ENCODE data around the gene TTI1. TPM values are rescaled to one million over a fixed set of nuclear protein-coding genes. Genes with fewer than 3 reads are reported as not detected.

Gene TTI1
- total RNA-seq, 1 experiment from 2014 or later: 26.9 TPM

GRCh38 chr20:37981568-37981967 is 51.7 kb downstream of the TTI1 start:
- intact Hi-C loops (cut with micrococcal nuclease): no loop called here
- no TSS peak for BruUV-seq (replicated peaks)
- CTCF ChIA-PET: no interaction called here

More at GRCh38 chr20:37981568-37981967, 51.7 kb downstream of the TTI1 start:
- Histone ChIP-seq H3K36me3 (ENCODE audit: control insufficient read depth in 1 of 2, insufficient read depth in 2 of 2, low read length in 2 of 2) (peaks cover 0 to 23% of the 10 kb centered on the region in 2 experiments; a peak in 3 of 4 replicates), H3K79me2 (ENCODE audit: insufficient read depth, low read length) (no peaks in the 10 kb centered on the region), H3K4me2 (ENCODE audit: low read length) (no peak overlapping the region), H3K27me3 (ENCODE audit: insufficient read depth, low read length) (no peaks in the 10 kb centered on the region), H3K4me1 (ENCODE audit: control insufficient read depth in 1 of 2, insufficient read depth in 2 of 2, low read length in 2 of 2) (no peaks in the 10 kb centered on the region), H3K27ac (ENCODE audit: low read depth, low read length) (no peak overlapping the region), H3K9me3 (ENCODE audit: control insufficient read depth in 1 of 2, insufficient read depth in 1 of 2, low read depth in 1 of 2, low read length in 2 of 2) (no peaks in the 10 kb centered on the region), H3K9ac (ENCODE audit: low read length) (no peak overlapping the region), H3K9me2 (ENCODE audit: insufficient read depth) (no peaks in the 10 kb centered on the region), H3K4me3 (replicated peaks in 1 of 2; ENCODE audit: low read depth in 1 of 2, low read length in 2 of 2) (no peak overlapping the region), H2AFZ (ENCODE audit: low read depth, low read length, poor library complexity, severe bottlenecking) (no peak overlapping the region), H4K20me1 (ENCODE audit: insufficient read depth) (no peaks in the 10 kb centered on the region)
- ATAC-seq (no peak), DNase-seq (ENCODE audit: low read depth, low spot score) (no peak)
- TF ChIP-seq CBX3 (IDR thresholded peaks at IDR 0.05; ENCODE audit: low read depth) (no peak), SP1 (IDR thresholded peaks at IDR 0.05; ENCODE audit: low read depth) (no peak), YY1 (IDR thresholded peaks at IDR 0.05; ENCODE audit: extremely low read depth, insufficient replicate concordance, low read depth, low read length) (no peak), ZBTB33 (IDR thresholded peaks at IDR 0.05; ENCODE audit: extremely low read depth, insufficient replicate concordance, low read length) (no peak), RAD21 (IDR thresholded peaks at IDR 0.05; ENCODE audit: low read depth) (no peak), MAX (IDR thresholded peaks at IDR 0.05) (no peak), ZFX (IDR thresholded peaks at IDR 0.05) (no peak), REST (IDR thresholded peaks at IDR 0.05; ENCODE audit: low read depth) (no peak), EZH2 (IDR thresholded peaks at IDR 0.05) (no peak), CEBPB (IDR thresholded peaks at IDR 0.05; ENCODE audit: low read depth) (no peak), CTCF (IDR thresholded peaks at IDR 0.05 in 2 of 3, conservative IDR thresholded peaks at IDR 0.05 in 1 of 3; ENCODE audit: borderline replicate concordance in 1 of 3, insufficient read depth in 1 of 3, low read depth in 2 of 3, low read length in 2 of 3) (no peak), FOSL1 (IDR thresholded peaks at IDR 0.05; ENCODE audit: low read depth) (no peak), TCF7L2 (IDR thresholded peaks at IDR 0.05; ENCODE audit: borderline replicate concordance, extremely low read depth, insufficient read depth, insufficient read length) (no peak), ELF1 (IDR thresholded peaks at IDR 0.05; ENCODE audit: borderline replicate concordance, low read depth) (no peak)
- ChIA-PET RAD21 (ENCODE audit: low non-redundant PET in 1 of 2, low total read pairs in 2 of 2, uncharacterized antibody in 2 of 2, unreplicated experiment in 2 of 2) (no interaction called here), POLR2A (no interaction called here)
